Suprapubic skin (tissue), 4 donors: ENCODE results near the gene TBC1D20. TPM values are rescaled to one million over a fixed set of nuclear protein-coding genes. Genes with fewer than 3 reads are reported as not detected.
"Not testable (repeated sequence)": the region's sequence is repeated elsewhere in the genome, so short reads cannot be mapped to it uniquely, and the experiment has no call there.

Experiments used
- DNase-seq, 2 donors: peaks; one replicate each; pipeline ENCODE4 v3.0.0-alpha.2; 2019; ENCODE audit warnings: low spot score in 2 of 2
- H3K27ac ChIP-seq: fragments of 200-600 bp; sonication (generic); one replicate; pipeline ENCODE4 v1.5.1; 2019
- H3K27me3 ChIP-seq: fragments of 200-600 bp; sonication (generic); one replicate; pipeline ENCODE4 v1.5.1; 2019
- H3K36me3 ChIP-seq: fragments of 200-600 bp; sonication (generic); one replicate; pipeline ENCODE4 v1.5.1; 2019
- H3K4me1 ChIP-seq: fragments of 200-600 bp; sonication (generic); one replicate; pipeline ENCODE4 v1.5.1; 2019
- H3K4me3 ChIP-seq: fragments of 200-600 bp; sonication (generic); one replicate; pipeline ENCODE4 v1.5.1; 2019; ENCODE audit warnings: mild to moderate bottlenecking
- H3K9me3 ChIP-seq: fragments of 200-600 bp; sonication (generic); one replicate; pipeline ENCODE4 v1.5.1; 2019
- CTCF ChIP-seq, 2 donors: fragments of 200-600 bp in 1 of 2; fragments of 450-650 bp in 1 of 2; sonication (generic) in 1 of 2; IDR thresholded peaks; one replicate each; pipeline ENCODE4 v1.5.1; 2016 to 2019; ENCODE audit warnings: antibody characterized with exemption in 2 of 2, mild to moderate bottlenecking in 1 of 2, moderate library complexity in 1 of 2
- EP300 ChIP-seq: sonication (generic); formaldehyde crosslinking; IDR thresholded peaks from one replicate; pipeline ENCODE4 v1.6.1; 2017; ENCODE audit warnings: antibody characterized with exemption
- POLR2A ChIP-seq, 2 donors: fragments of 450-650 bp; IDR thresholded peaks; one replicate each; pipeline ENCODE4 v1.6.1; 2017; ENCODE audit warnings: antibody characterized with exemption in 2 of 2, mild to moderate bottlenecking in 2 of 2, moderate library complexity in 2 of 2
- POLR2AphosphoS5 ChIP-seq, 3 donors: sonication (generic); formaldehyde crosslinking; IDR thresholded peaks; one replicate each; pipeline ENCODE4 v1.6.1; 2017; ENCODE audit warnings: antibody characterized with exemption in 3 of 3
- WGBS: methylation state at CpG from one replicate; pipeline ENCODE4 v1.1.5; 2018; 5-methylcytosine and 5-hydroxymethylcytosine counted together
- total RNA-seq, 4 donors: library from RNA; depleted of rRNA; stranded (reverse); fragments of >200 nt; gene quantifications; one replicate each; pipeline ENCODE4 v1.1.0, GENCODE V29; 2016

The TBC1D20 gene
- total RNA-seq, 4 donors from 2014 or later: 49.0 to 78.7 (median 60.6) TPM

- Histone ChIP-seq H3K27me3 (no peaks in the 10 kb centered on the region), H3K36me3 (peaks cover 28% of the 10 kb centered on the region), H3K9me3 (no peaks in the 10 kb centered on the region), H3K4me3 (no peak overlapping the region), H3K27ac (no peak overlapping the region), H3K4me1 (no peaks in the 10 kb centered on the region)
- no peak for DNase-seq
- 52% methylated on average over 3 of the region's 3 CpGs for WGBS
- TF ChIP-seq POLR2A (IDR thresholded peaks at IDR 0.05) (no peak), CTCF (IDR thresholded peaks at IDR 0.05) (peak; percentile 28 to 36)
Observed at GRCh38 chr20:478949-479429, 16.7 kb upstream of the TBC1D20 start.

GRCh38 chr20:478010-478948 lies 15.9 kb upstream of the TBC1D20 start:
- WGBS: 84% methylated on average over 8 of the region's 8 CpGs
- H3K27me3 ChIP-seq: no peaks in the 10 kb centered on the region
- H3K36me3 ChIP-seq: peaks cover 21% of the 10 kb centered on the region
- H3K9me3 ChIP-seq: no peaks in the 10 kb centered on the region
- H3K4me3 ChIP-seq: no peak overlapping the region
- no peak overlapping the region for H3K27ac ChIP-seq
- no peak for DNase-seq
- H3K4me1 ChIP-seq: no peaks in the 10 kb centered on the region
- TF ChIP-seq EP300 (no peak), POLR2A (IDR thresholded peaks at IDR 0.05) (no peak), POLR2AphosphoS5 (IDR thresholded peaks at IDR 0.05) (no peak), CTCF (IDR thresholded peaks at IDR 0.05) (no peak)

- H3K4me1 ChIP-seq, H3K36me3 ChIP-seq, DNase-seq, H3K9me3 ChIP-seq, H3K4me3 ChIP-seq, H3K27me3 ChIP-seq, H3K27ac ChIP-seq: not testable (repeated sequence)
- WGBS: 96% methylated on average over 6 of the region's 6 CpGs
Observed at GRCh38 chr20:476561-477249, 14.4 kb upstream of the TBC1D20 start.

GRCh38 chr20:475463-476357 lies 13.4 kb upstream of the TBC1D20 start:
- 74% methylated on average over 6 of the region's 6 CpGs for WGBS
- Histone ChIP-seq H3K27ac (no peak overlapping the region), H3K36me3 (no peaks in the 10 kb centered on the region), H3K9me3 (no peaks in the 10 kb centered on the region), H3K4me1 (no peaks in the 10 kb centered on the region), H3K4me3 (no peak overlapping the region), H3K27me3 (no peaks in the 10 kb centered on the region)
- TF ChIP-seq CTCF (IDR thresholded peaks at IDR 0.05) (no peak), POLR2AphosphoS5 (IDR thresholded peaks at IDR 0.05) (no peak), POLR2A (IDR thresholded peaks at IDR 0.05) (no peak), EP300 (no peak)
- no peak for DNase-seq

- Histone ChIP-seq H3K27ac (no peak overlapping the region), H3K27me3 (no peaks in the 10 kb centered on the region), H3K4me3 (no peak overlapping the region), H3K36me3 (no peaks in the 10 kb centered on the region), H3K9me3 (no peaks in the 10 kb centered on the region), H3K4me1 (no peaks in the 10 kb centered on the region)
- 86% methylated on average over 2 of the region's 2 CpGs for WGBS
- no peak for DNase-seq
- TF ChIP-seq CTCF (IDR thresholded peaks at IDR 0.05) (no peak), POLR2AphosphoS5 (IDR thresholded peaks at IDR 0.05) (no peak), EP300 (no peak), POLR2A (IDR thresholded peaks at IDR 0.05) (no peak)
Observed at GRCh38 chr20:474581-474980, 12.2 kb upstream of the TBC1D20 start.
